CD4-positive, alpha-beta T cell (primary cell): ENCODE measurements around the gene FDX2. TPM values are rescaled to one million over a fixed set of nuclear protein-coding genes. Genes with fewer than 3 reads are reported as not detected.

Source experiments
- ATAC-seq: fragments of 200-7000 bp; cut with Tn5 transposase; one replicate; pipeline ENCODE4 v1.10.0; 2022; ENCODE audit warnings: mild to moderate bottlenecking; ENCODE audit not compliant: poor library complexity
- CTCF ChIA-PET: fragments of 350-600 bp; sonication (Branson Sonifier 250); formaldehyde crosslinking; loops from one replicate; lab custom pipeline; 2021; ENCODE audit warnings: antibody characterized with exemption, inconsistent platforms; lab: Charles Lee
- POLR2A ChIA-PET: fragments of 350-600 bp; sonication (Branson Sonifier 250); formaldehyde crosslinking; loops from one replicate; lab custom pipeline; 2021; ENCODE audit warnings: antibody characterized with exemption, inconsistent platforms; lab: Charles Lee
- DNase-seq, 14 experiments: peaks; one replicate each; pipeline ENCODE4 v3.0.0-alpha.2; 2013 to 2020; ENCODE audit warnings: mixed read lengths in 2 of 14
- H3K27ac ChIP-seq, 2 donors: one replicate each; pipeline versions ENCODE4 v1.5.1 to v1.7.0; 2013; ENCODE audit warnings: low read length in 2 of 2, low read depth in 1 of 2, mild to moderate bottlenecking in 1 of 2
- H3K27me3 ChIP-seq, 2 experiments: 1 replicate in 1 of 2; 2 replicates in 1 of 2; pipeline versions ENCODE4 v1.6.1 to v1.7.0; 2013; ENCODE audit warnings: low read length in 2 of 2, control low read depth in 1 of 2, mild to moderate bottlenecking in 1 of 2, moderate library complexity in 1 of 2; ENCODE audit not compliant: insufficient read depth in 2 of 2, control insufficient read depth in 1 of 2
- H3K36me3 ChIP-seq: one replicate; pipeline ENCODE4 v1.6.1; 2013; ENCODE audit warnings: low read length, control low read depth; ENCODE audit not compliant: insufficient read depth
- H3K4me1 ChIP-seq: one replicate; pipeline ENCODE4 v1.6.1; 2013; ENCODE audit warnings: low read length, control low read depth; ENCODE audit not compliant: insufficient read depth
- H3K4me3 ChIP-seq: one replicate; pipeline ENCODE4 v1.5.1; 2013; ENCODE audit warnings: mild to moderate bottlenecking, low read length, moderate library complexity
- H3K9me3 ChIP-seq, 2 experiments: 1 replicate in 1 of 2; 2 replicates in 1 of 2; pipeline versions ENCODE4 v1.6.1 to v1.7.0; 2013; ENCODE audit warnings: low read length in 2 of 2, mild to moderate bottlenecking in 2 of 2, control low read depth in 1 of 2, moderate library complexity in 1 of 2; ENCODE audit not compliant: control insufficient read depth in 1 of 2, insufficient read depth in 1 of 2
- H3K27ac Mint-ChIP-seq: one replicate; pipeline ENCODE4 v1.8.0; 2020; ENCODE audit warnings: mixed read lengths
- H3K27me3 Mint-ChIP-seq: one replicate; pipeline ENCODE4 v1.8.0; 2021; ENCODE audit warnings: mixed read lengths
- H3K36me3 Mint-ChIP-seq: one replicate; pipeline ENCODE4 v1.8.0; 2021; ENCODE audit warnings: low read depth, mixed read lengths
- H3K4me1 Mint-ChIP-seq: one replicate; pipeline ENCODE4 v1.8.0; 2021; ENCODE audit warnings: low read depth, mixed read lengths
- H3K4me3 Mint-ChIP-seq: one replicate; pipeline ENCODE4 v1.8.0; 2020; ENCODE audit warnings: mild to moderate bottlenecking, mixed read lengths
- H3K9me3 Mint-ChIP-seq: one replicate; pipeline ENCODE4 v1.8.0; 2020; ENCODE audit warnings: mixed read lengths
- intact Hi-C, 2 experiments: fragments of 100-400 bp; cut with DNase I in 1 of 2; cut with micrococcal nuclease in 1 of 2; formaldehyde crosslinking; loops; one replicate each; pipeline versions ENCODE4 v1.15.1 to v1.9.0; 2023 to 2025; cut with DNase I, micrococcal nuclease
- total RNA-seq, 174 experiments: library from RNA in 2 of 174; stranded (reverse) in 2 of 174; gene quantifications; one replicate each; pipeline ENCODE4 v1.2.3 and lab custom pipeline; 2021 to 2026
- TF ChIP-seq, protein P1 (sequence below): fragments of 200-600 bp; IDR thresholded peaks from one replicate; pipeline ENCODE4 v1.8.0; 2022; ENCODE audit warnings: antibody characterized with exemption, mild to moderate bottlenecking

Gene FDX2
- total RNA-seq, 2 experiments from 2014 or later, result 1.2 to 1.9 TPM

DNA sequence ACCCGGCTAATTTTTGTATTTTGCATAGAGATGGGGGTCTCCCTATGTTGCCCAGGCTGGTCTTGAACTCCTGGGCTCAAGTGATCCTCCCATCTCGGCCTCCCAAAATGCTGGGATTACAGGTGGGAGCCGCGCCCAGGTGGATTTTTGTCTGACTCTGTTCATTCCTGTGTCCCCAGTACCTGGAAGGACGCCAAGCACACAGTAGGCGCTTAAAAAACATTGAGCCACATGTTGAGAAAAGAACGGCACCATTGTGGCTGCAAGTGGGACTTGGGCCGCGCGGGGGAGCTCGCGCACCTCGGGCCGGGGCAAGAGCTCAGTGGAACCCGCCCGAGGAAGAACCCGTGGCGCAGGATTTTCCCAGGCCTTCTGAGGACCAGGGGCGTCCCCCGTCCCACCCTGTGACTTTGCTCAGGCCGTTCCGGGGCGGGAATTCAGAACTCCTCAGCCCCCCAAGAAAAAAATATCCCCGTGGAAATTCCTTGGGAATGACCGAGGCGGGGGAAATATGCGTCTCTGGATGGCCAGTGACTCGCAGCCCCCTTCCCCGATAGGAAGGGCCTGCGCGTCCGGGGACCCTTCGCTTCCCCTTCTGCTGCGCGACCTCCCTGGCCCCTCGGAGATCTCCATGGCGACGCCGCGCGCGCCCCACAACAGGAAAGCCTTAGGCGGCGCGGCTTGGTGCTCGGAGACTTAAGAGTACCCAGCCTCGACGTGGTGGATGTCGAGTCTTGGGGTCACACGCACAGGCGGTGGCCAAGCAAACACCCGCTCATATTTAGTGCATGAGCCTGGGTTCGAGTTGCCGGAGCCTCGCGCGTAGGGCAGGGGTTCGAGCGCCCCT lies 46.3 kb downstream of the FDX2 start:
- DNase-seq (peak; percentile 72 to 93 (median 86)), ATAC-seq (peak; percentile 69)
- ChIA-PET CTCF (interaction anchor here (0.5 to 6.4 kb wide), 27 partner anchors 9 to 411 kb away, joined by 3 to 102 read pairs (median 4); partner anchors contain the start of genes ICAM5, MRPL4, RAVER1 and TYK2), POLR2A (interaction anchor here (0.9 to 4.0 kb wide), 15 partner anchors 17 to 173 kb away, joined by 3 to 69 read pairs (median 4); partner anchors contain the start of genes ICAM4, ICAM5, MRPL4 and PPAN)
- H3K4me1 Mint-ChIP-seq, result peaks cover 38% of the 10 kb centered on the region
- intact Hi-C loops, result loop anchor here (1.0 to 5.0 kb wide), 6 partner anchors 17 to 337 kb away; partner anchors contain the start of genes FDX2 (in 1 of the 2), ICAM4 (in 1 of the 2) and RAVER1 (in 1 of the 2)
- Histone ChIP-seq H3K36me3 (no peaks in the 10 kb centered on the region), H3K27me3 (no peaks in the 10 kb centered on the region), H3K27ac (peak overlapping the region; percentile 77 to 95), H3K9me3 (no peaks in the 10 kb centered on the region), H3K4me1 (peaks cover 36% of the 10 kb centered on the region), H3K4me3 (peak overlapping the region; percentile 80)
- peak overlapping the region; percentile 86 for H3K4me3 Mint-ChIP-seq
- TF ChIP-seq, protein P1, sequence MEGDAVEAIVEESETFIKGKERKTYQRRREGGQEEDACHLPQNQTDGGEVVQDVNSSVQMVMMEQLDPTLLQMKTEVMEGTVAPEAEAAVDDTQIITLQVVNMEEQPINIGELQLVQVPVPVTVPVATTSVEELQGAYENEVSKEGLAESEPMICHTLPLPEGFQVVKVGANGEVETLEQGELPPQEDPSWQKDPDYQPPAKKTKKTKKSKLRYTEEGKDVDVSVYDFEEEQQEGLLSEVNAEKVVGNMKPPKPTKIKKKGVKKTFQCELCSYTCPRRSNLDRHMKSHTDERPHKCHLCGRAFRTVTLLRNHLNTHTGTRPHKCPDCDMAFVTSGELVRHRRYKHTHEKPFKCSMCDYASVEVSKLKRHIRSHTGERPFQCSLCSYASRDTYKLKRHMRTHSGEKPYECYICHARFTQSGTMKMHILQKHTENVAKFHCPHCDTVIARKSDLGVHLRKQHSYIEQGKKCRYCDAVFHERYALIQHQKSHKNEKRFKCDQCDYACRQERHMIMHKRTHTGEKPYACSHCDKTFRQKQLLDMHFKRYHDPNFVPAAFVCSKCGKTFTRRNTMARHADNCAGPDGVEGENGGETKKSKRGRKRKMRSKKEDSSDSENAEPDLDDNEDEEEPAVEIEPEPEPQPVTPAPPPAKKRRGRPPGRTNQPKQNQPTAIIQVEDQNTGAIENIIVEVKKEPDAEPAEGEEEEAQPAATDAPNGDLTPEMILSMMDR, result peak; percentile 94
- no peaks in the 10 kb centered on the region for H3K9me3 Mint-ChIP-seq
- peak overlapping the region; percentile 80 for H3K27ac Mint-ChIP-seq
- H3K36me3 Mint-ChIP-seq, result peaks cover 4% of the 10 kb centered on the region
- H3K27me3 Mint-ChIP-seq, result no peaks in the 10 kb centered on the region

DNA sequence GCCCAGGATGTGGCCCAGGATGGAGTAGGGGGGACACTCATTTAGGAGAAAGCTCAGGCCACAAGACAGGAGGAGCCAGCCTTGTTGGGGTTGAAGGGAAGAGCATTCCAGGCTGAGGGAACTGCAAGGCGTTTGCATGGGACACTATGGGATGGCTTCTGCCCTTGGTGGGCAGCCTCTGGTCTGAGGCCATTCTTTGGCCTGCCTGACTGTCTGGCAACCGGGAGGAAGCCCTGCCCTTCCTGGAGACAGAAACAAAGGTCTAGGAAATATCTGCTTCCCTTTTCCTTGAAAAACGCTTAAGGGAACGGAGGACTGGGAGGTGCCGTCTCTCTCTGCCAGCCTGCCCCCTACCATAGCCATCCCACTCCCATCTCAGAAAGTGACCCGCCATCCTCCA lies 47.7 kb downstream of the FDX2 start:
- Mint-ChIP-seq H3K27ac (no peak overlapping the region), H3K27me3 (no peaks in the 10 kb centered on the region)
- ATAC-seq, result no peak

DNA sequence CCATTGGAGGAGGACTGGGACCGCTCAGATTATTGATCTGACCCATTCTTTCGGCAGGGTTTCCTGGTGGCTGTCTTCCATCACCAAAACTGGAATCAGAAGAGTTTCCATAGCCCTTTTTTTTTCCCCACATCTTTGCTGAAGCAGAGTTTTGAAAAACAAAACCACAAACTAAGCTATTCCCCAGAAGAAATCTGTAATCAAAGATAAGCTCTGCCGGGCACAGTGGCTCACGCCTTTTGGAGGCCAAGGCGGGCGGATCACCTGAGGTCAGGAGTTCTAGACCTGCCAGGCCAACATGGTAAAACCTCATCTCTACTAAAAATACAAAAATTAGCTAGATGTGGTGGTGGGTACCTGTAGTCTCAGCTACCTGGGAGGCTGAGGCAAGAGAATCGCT lies 49.1 kb downstream of the FDX2 start:
- H3K4me3 Mint-ChIP-seq, result no peak overlapping the region
- no peak overlapping the region for H3K27ac Mint-ChIP-seq
- H3K36me3 Mint-ChIP-seq, result no peaks in the 10 kb centered on the region
- no peaks in the 10 kb centered on the region for H3K9me3 Mint-ChIP-seq
- intact Hi-C loops, result loop anchor here in 1 of 2 experiments (5.0 kb wide), 1 partner anchor 334 kb away; no protein-coding TSS in a partner anchor
- no peak overlapping the region for H3K27ac ChIP-seq
- DNase-seq (no peak), ATAC-seq (no peak)
- no peaks in the 10 kb centered on the region for H3K27me3 ChIP-seq
- TF ChIP-seq, protein P1, result no peak
- H3K4me3 ChIP-seq, result no peak overlapping the region
- H3K9me3 ChIP-seq, result no peaks in the 10 kb centered on the region
- H3K4me1 ChIP-seq, result peaks cover 26% of the 10 kb centered on the region
- ChIA-PET POLR2A (no interaction called here), CTCF (interaction anchor here (2.6 to 6.4 kb wide), 2 partner anchors 121 to 124 kb away, joined by 11 to 102 read pairs; no protein-coding TSS in a partner anchor)
- no peaks in the 10 kb centered on the region for H3K36me3 ChIP-seq
- H3K27me3 Mint-ChIP-seq, result no peaks in the 10 kb centered on the region
- peaks cover 23% of the 10 kb centered on the region for H3K4me1 Mint-ChIP-seq

More for the DNA sequence above, 47.7 kb downstream of the FDX2 start:
- Histone ChIP-seq H3K27me3 (no peaks in the 10 kb centered on the region), H3K4me1 (peaks cover 36% of the 10 kb centered on the region), H3K9me3 (no peaks in the 10 kb centered on the region), H3K36me3 (no peaks in the 10 kb centered on the region), H3K4me3 (no peak overlapping the region), H3K27ac (no peak overlapping the region)
- TF ChIP-seq, protein P1, result no peak
- intact Hi-C loops, result loop anchor here in 1 of 2 experiments (5.0 kb wide), 1 partner anchor 336 kb away; no protein-coding TSS in a partner anchor
- no peak for DNase-seq
- POLR2A ChIA-PET, result interaction anchor here (4.0 kb wide), 1 partner anchor 120 kb away, joined by 69 read pairs; no protein-coding TSS in a partner anchor
- H3K4me3 Mint-ChIP-seq, result no peak overlapping the region
- H3K4me1 Mint-ChIP-seq, result peaks cover 33% of the 10 kb centered on the region
- no peaks in the 10 kb centered on the region for H3K36me3 Mint-ChIP-seq
- CTCF ChIA-PET, result interaction anchor here (2.6 to 6.4 kb wide), 3 partner anchors 120 to 124 kb away, joined by 11 to 102 read pairs (median 60); no protein-coding TSS in a partner anchor
- H3K9me3 Mint-ChIP-seq, result no peaks in the 10 kb centered on the region
